Osteocyte (in vitro differentiated cells): ENCODE results near the gene PRPH. TPM values are rescaled to one million over a fixed set of nuclear protein-coding genes. Genes with fewer than 3 reads are reported as not detected.
"Not testable (repeated sequence)": the region's sequence is repeated elsewhere in the genome, so short reads cannot be mapped to it uniquely, and the experiment has no call there.

Experiments
- DNase-seq: peaks from one replicate; pipeline ENCODE4 v3.0.0; 2021; ENCODE audit warnings: mixed read lengths; ENCODE audit not compliant: unreplicated experiment; ENCODE audit errors: extremely low spot score
- H3K27ac Mint-ChIP-seq: one replicate; pipeline ENCODE4 v1.8.0; 2021; ENCODE audit warnings: mild to moderate bottlenecking, mixed read lengths; ENCODE audit not compliant: unreplicated experiment
- H3K27me3 Mint-ChIP-seq: one replicate; pipeline ENCODE4 v1.8.0; 2021; ENCODE audit warnings: mixed read lengths; ENCODE audit not compliant: unreplicated experiment
- H3K36me3 Mint-ChIP-seq: one replicate; pipeline ENCODE4 v1.8.0; 2021; ENCODE audit warnings: mixed read lengths; ENCODE audit not compliant: unreplicated experiment
- H3K4me1 Mint-ChIP-seq: one replicate; pipeline ENCODE4 v1.8.0; 2021; ENCODE audit warnings: mixed read lengths; ENCODE audit not compliant: unreplicated experiment
- H3K4me3 Mint-ChIP-seq: one replicate; pipeline ENCODE4 v1.8.0; 2021; ENCODE audit warnings: mild to moderate bottlenecking, moderate library complexity, mixed read lengths; ENCODE audit not compliant: unreplicated experiment
- H3K9me3 Mint-ChIP-seq: one replicate; pipeline ENCODE4 v1.8.0; 2021; ENCODE audit warnings: mixed read lengths; ENCODE audit not compliant: unreplicated experiment
- total RNA-seq: library from RNA; stranded (reverse); gene quantifications from 2 replicates; pipeline ENCODE4 v1.2.1, GENCODE V29; 2021
- TF ChIP-seq, protein P1 (sequence below): fragments of 200-600 bp; sonication (generic); IDR thresholded peaks from 2 replicates; pipeline ENCODE4 v1.5.0; 2021; ENCODE audit warnings: antibody characterized with exemption, mild to moderate bottlenecking, moderate library complexity

PRPH gene
- total RNA-seq, 1 donor from 2014 or later, result not detected

DNA sequence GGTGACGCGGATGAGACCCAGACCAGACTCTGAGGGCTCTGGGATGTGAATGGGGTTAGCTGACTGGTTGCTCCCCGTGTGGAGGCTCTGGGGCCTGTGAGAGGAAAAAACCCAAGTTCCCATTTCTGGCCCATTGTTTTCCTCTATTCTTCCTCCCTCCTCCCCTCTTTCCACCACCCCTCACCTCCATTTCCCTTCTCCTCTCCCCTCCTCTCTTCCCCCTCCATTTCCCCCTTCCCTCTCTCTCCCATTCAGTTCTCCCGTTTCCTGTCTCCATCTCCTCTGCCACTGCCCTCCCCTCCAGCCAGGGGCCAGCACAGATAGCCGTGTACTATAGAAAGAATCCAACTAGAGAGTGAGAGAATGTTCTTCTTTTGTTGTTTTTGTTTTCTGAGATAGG is 12.6 kb upstream of the PRPH start:
- Mint-ChIP-seq H3K27ac (no peak overlapping the region), H3K27me3 (peaks cover 14% of the 10 kb centered on the region), H3K36me3 (no peaks in the 10 kb centered on the region), H3K4me1 (peaks cover 2% of the 10 kb centered on the region), H3K9me3 (no peaks in the 10 kb centered on the region), H3K4me3 (no peak overlapping the region)
- DNase-seq, result no peak
- TF ChIP-seq, protein P1, sequence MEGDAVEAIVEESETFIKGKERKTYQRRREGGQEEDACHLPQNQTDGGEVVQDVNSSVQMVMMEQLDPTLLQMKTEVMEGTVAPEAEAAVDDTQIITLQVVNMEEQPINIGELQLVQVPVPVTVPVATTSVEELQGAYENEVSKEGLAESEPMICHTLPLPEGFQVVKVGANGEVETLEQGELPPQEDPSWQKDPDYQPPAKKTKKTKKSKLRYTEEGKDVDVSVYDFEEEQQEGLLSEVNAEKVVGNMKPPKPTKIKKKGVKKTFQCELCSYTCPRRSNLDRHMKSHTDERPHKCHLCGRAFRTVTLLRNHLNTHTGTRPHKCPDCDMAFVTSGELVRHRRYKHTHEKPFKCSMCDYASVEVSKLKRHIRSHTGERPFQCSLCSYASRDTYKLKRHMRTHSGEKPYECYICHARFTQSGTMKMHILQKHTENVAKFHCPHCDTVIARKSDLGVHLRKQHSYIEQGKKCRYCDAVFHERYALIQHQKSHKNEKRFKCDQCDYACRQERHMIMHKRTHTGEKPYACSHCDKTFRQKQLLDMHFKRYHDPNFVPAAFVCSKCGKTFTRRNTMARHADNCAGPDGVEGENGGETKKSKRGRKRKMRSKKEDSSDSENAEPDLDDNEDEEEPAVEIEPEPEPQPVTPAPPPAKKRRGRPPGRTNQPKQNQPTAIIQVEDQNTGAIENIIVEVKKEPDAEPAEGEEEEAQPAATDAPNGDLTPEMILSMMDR, result no peak

DNA sequence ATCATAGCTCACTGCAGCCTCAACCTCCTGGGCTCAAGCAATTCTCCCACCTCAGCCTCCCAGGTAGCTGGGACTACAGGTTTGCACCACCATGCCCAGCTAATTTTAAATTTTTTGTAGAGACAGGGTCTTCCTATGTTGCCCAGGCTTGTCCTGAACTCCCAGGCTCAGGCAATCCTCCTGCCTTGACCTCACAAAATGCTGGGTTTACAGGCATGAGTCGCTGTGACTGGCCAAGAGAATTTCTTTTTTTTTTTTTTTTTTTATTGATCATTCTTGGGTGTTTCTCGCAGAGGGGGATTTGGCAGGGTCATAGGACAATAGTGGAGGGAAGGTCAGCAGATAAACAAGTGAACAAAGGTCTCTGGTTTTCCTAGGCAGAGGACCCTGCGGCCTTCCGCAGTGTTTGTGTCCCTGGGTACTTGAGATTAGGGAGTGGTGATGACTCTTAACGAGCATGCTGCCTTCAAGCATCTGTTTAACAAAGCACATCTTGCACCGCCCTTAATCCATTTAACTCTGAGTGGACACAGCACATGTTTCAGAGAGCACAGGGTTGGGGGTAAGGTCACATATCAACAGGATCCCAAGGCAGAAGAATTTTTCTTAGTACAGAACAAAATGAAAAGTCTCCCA is 12.1 kb upstream of the PRPH start:
- H3K9me3 Mint-ChIP-seq, H3K4me3 Mint-ChIP-seq, H3K27ac Mint-ChIP-seq, H3K36me3 Mint-ChIP-seq, H3K4me1 Mint-ChIP-seq, DNase-seq: not testable (repeated sequence)
- H3K27me3 Mint-ChIP-seq, result peaks cover 20% of the 10 kb centered on the region

DNA sequence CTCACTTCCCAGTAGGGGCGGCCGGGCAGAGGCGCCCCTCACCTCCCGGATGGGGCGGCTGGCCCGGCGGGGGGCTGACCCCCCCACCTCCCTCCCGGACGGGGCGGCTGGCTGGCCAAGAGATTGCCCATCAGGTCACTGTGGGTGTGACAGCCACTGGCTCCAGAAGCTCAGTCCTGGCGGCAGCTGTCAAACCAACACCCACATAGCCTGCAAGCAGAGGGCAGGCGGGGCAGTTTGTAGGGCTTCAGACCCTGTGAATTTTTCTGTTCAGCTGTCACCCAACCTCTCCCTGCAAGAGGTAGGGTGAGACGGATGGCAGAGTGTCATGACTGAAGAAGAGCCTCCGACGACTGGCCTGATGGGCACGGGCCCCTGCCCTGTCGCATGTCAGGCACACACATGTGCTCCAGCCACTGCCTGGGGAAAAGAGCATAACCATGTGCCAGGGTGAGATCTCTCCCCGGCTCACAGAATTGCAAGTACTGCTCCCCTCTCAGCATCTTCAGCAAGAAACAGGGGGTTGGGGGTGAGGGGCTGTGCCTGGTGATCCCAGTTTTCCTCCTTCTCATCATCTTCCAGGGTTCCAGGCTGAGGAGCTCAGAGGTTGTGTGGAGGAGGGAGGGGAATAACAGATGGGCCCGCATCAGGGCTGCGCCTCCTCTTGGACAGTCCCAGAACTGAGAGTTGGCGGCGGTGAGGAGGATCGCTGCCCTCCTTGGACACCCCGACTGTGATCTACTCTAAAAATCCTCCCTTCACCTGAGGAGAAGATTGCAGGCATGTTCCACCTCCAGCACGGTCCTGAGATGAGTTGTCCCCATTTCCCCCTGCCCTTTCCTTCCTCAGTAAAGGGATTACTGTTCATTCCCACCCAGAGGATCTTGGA is 11.2 kb upstream of the PRPH start:
- H3K9me3 Mint-ChIP-seq, result no peaks in the 10 kb centered on the region

DNA sequence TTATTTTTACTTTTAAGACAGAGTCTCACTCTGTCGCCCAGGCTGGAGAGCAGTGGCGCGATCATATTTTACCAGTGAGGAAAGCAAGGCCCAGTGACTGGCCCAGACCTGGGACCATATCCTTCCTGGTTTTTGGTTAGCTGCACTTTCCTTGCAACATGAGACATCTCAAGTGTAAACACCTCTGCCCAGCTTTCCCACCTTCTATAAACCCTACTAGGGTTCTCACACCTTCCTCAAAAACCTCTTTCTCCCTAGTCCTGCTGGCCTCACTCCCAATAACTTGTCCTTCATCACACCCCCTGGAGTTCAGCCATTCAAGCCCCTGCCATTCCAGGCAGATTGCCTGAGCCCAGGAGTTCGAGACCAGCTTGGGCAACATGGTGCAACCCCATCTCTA is 10.3 kb upstream of the PRPH start:
- TF ChIP-seq, protein P1, result no peak
- H3K4me3 Mint-ChIP-seq, result no peak overlapping the region
- H3K27me3 Mint-ChIP-seq, result peaks cover 26% of the 10 kb centered on the region
- H3K4me1 Mint-ChIP-seq, result no peaks in the 10 kb centered on the region
- no peaks in the 10 kb centered on the region for H3K36me3 Mint-ChIP-seq
- no peak for DNase-seq
- no peaks in the 10 kb centered on the region for H3K9me3 Mint-ChIP-seq
- H3K27ac Mint-ChIP-seq, result no peak overlapping the region

More for the DNA sequence above, 11.2 kb upstream of the PRPH start:
- Mint-ChIP-seq H3K4me3 (no peak overlapping the region), H3K27me3 (peaks cover 26% of the 10 kb centered on the region), H3K27ac (no peak overlapping the region), H3K36me3 (no peaks in the 10 kb centered on the region), H3K4me1 (no peaks in the 10 kb centered on the region)
- TF ChIP-seq, protein P1, result no peak
- DNase-seq, result no peak

DNA sequence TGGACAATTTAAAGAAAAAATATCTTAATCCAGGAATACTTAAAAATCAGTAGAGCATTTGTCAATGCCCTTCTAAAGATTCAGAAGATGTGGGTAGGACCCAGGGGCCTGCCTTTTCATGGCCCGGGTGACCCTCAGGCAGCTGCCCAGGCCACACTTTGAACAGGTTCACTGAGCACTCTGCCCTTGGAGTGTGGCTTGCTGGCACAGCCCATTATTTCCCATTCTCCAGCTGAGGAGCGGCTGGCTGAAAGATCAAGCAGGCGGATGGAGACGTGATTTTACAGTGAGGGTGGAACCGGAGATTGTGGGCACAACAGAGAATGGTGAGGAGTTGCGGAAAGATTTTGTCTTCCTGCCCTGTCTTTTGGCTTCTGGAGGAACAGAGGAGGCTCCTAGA is 7.1 kb upstream of the PRPH start:
- no peak for DNase-seq
- Mint-ChIP-seq H3K27me3 (peaks cover 31% of the 10 kb centered on the region), H3K4me3 (no peak overlapping the region), H3K36me3 (no peaks in the 10 kb centered on the region), H3K4me1 (no peaks in the 10 kb centered on the region), H3K9me3 (no peaks in the 10 kb centered on the region), H3K27ac (no peak overlapping the region)
- TF ChIP-seq, protein P1, result no peak
